Measurements from ENCODE around the gene ACAT2.
"Not testable (repeated sequence)": the region's sequence is repeated elsewhere in the genome, so short reads cannot be mapped to it uniquely, and the experiment has no call there.

Gene ACAT2

GRCh38 chr6:159761873-159762680 is at the start of gene ACAT2:
Gene ACAT2, plus strand, starts transcription at chr6:159762045. Its CDS starts 43 bp downstream, at chr6:159762088.
- DNase-seq (ENCODE audit: low read depth in 2 of 2): peak; percentile 94 to 96
- no peak for TF ChIP-seq CTCF (IDR thresholded peaks at IDR 0.05; ENCODE audit: low read depth, low read length)

GRCh38 chr6:159712389-159712788 is 49.5 kb upstream of the ACAT2 start:
- not testable (repeated sequence) for DNase-seq (ENCODE audit: low read depth in 2 of 2); H3K4me3 ChIP-seq (replicated peaks in 1 of 2; ENCODE audit: low read depth in 2 of 2, low read length in 2 of 2)

More at GRCh38 chr6:159761873-159762680, at the start of gene ACAT2:
- H3K4me3 ChIP-seq (replicated peaks in 1 of 2; ENCODE audit: low read depth in 2 of 2, low read length in 2 of 2): peak within 1 kb of the TSS; percentile 77 to 92

- no peak for TF ChIP-seq CTCF (IDR thresholded peaks at IDR 0.05; ENCODE audit: low read depth, low read length)
- no peak for DNase-seq (ENCODE audit: low read depth in 2 of 2)
- no peak overlapping the region for H3K4me3 ChIP-seq (replicated peaks in 1 of 2; ENCODE audit: low read depth in 2 of 2, low read length in 2 of 2)
Measured at GRCh38 chr6:159713984-159714383, 47.9 kb upstream of the ACAT2 start.

- no peak overlapping the region for H3K4me3 ChIP-seq (replicated peaks in 1 of 2; ENCODE audit: low read depth in 2 of 2, low read length in 2 of 2)
- TF ChIP-seq CTCF (IDR thresholded peaks at IDR 0.05; ENCODE audit: low read depth, low read length): no peak
- DNase-seq (ENCODE audit: low read depth in 2 of 2): no peak
Measured at GRCh38 chr6:159714404-159714803, 47.4 kb upstream of the ACAT2 start.

GRCh38 chr6:159715166-159715565 is 46.7 kb upstream of the ACAT2 start:
- TF ChIP-seq CTCF (IDR thresholded peaks at IDR 0.05; ENCODE audit: low read depth, low read length): no peak
- H3K4me3 ChIP-seq (replicated peaks in 1 of 2; ENCODE audit: low read depth in 2 of 2, low read length in 2 of 2): no peak overlapping the region
- peak in 1 of 2 donors; percentile 39 for DNase-seq (ENCODE audit: low read depth in 2 of 2)

GRCh38 chr6:159715605-159716004 is 46.2 kb upstream of the ACAT2 start:
- no peak for DNase-seq (ENCODE audit: low read depth in 2 of 2)
- no peak for TF ChIP-seq CTCF (IDR thresholded peaks at IDR 0.05; ENCODE audit: low read depth, low read length)
- no peak overlapping the region for H3K4me3 ChIP-seq (replicated peaks in 1 of 2; ENCODE audit: low read depth in 2 of 2, low read length in 2 of 2)

- no peak for TF ChIP-seq CTCF (IDR thresholded peaks at IDR 0.05; ENCODE audit: low read depth, low read length)
- peak overlapping the region in 1 of 2 donors; percentile 19 for H3K4me3 ChIP-seq (replicated peaks in 1 of 2; ENCODE audit: low read depth in 2 of 2, low read length in 2 of 2)
- peak; percentile 97 to 98 for DNase-seq (ENCODE audit: low read depth in 2 of 2)
Measured at GRCh38 chr6:159716247-159717096, 45.4 kb upstream of the ACAT2 start.

Measured in cardiac fibroblast (primary cell).